ENCODE measurements around the gene MOV10L1.

MOV10L1 gene

DNA sequence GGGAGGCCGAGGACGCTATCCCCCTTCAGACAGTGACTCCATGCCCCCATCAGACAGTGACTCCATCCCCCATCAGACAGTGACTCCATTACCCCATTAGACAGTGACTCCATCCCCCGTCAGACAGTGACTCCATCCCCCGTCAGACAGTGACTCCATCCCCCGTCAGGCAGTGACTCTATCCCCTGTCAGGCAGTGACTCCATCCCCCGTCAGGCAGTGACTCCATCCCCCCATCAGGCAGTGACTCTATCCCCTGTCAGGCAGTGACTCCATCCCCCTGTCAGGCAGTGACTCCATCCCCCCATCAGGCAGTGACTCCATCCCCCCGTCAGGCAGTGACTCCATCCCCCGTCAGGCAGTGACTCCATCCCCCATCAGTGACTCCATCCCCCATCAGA lies 22.6 kb upstream of the MOV10L1 start:
- FAIRE-seq (no peak), DNase-seq (ENCODE audit: insufficient read length, low spot score) (no peak)
- TF ChIP-seq, protein P1, sequence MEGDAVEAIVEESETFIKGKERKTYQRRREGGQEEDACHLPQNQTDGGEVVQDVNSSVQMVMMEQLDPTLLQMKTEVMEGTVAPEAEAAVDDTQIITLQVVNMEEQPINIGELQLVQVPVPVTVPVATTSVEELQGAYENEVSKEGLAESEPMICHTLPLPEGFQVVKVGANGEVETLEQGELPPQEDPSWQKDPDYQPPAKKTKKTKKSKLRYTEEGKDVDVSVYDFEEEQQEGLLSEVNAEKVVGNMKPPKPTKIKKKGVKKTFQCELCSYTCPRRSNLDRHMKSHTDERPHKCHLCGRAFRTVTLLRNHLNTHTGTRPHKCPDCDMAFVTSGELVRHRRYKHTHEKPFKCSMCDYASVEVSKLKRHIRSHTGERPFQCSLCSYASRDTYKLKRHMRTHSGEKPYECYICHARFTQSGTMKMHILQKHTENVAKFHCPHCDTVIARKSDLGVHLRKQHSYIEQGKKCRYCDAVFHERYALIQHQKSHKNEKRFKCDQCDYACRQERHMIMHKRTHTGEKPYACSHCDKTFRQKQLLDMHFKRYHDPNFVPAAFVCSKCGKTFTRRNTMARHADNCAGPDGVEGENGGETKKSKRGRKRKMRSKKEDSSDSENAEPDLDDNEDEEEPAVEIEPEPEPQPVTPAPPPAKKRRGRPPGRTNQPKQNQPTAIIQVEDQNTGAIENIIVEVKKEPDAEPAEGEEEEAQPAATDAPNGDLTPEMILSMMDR (IDR thresholded peaks at IDR 0.05; ENCODE audit: insufficient read depth, missing control alignments): no peak

DNA sequence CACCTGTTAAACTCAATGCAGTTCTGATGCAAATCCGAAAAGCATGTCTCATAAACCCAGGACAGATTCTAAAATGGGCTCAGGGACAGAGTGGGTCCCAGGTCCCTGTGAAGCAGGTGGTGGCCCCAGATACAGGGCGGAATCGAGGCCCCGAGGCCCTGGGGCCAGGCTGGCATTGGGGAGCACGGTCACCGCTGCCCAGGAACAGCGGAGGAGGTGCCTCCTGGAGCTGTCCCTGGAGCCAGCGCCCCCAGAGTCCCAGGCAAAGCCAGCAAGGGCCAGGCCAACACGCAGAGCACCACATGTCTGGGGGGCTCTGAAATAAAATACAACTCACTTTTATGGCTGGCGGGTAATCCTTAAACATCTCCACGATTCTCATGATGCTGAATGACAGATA lies 21.7 kb upstream of the MOV10L1 start:
- DNase-seq (ENCODE audit: insufficient read length, low spot score) (no peak), FAIRE-seq (no peak)
- TF ChIP-seq, protein P1 (IDR thresholded peaks at IDR 0.05; ENCODE audit: insufficient read depth, missing control alignments): no peak

DNA sequence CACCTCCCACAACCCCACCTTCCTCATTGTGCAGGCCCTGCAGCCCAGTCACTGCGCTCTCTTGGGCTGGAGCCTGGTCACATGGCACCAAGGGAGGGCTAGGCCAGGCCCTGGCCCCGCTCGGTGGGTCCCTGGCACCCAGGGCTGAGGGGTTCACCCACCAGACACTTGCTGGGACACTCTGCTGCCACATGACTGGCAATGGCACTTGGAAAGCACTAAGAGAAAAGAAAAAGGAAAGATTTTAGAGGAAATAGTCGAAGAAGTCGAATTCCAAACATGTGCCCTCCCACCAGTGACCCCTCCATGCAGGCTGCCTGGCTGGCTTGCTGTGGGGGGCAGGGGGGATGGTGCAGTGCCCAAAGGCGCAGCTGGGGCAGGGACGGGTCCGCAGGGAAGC lies 19.4 kb upstream of the MOV10L1 start:
- TF ChIP-seq, protein P1 (IDR thresholded peaks at IDR 0.05; ENCODE audit: insufficient read depth, missing control alignments): no peak
- no peak for FAIRE-seq

DNA sequence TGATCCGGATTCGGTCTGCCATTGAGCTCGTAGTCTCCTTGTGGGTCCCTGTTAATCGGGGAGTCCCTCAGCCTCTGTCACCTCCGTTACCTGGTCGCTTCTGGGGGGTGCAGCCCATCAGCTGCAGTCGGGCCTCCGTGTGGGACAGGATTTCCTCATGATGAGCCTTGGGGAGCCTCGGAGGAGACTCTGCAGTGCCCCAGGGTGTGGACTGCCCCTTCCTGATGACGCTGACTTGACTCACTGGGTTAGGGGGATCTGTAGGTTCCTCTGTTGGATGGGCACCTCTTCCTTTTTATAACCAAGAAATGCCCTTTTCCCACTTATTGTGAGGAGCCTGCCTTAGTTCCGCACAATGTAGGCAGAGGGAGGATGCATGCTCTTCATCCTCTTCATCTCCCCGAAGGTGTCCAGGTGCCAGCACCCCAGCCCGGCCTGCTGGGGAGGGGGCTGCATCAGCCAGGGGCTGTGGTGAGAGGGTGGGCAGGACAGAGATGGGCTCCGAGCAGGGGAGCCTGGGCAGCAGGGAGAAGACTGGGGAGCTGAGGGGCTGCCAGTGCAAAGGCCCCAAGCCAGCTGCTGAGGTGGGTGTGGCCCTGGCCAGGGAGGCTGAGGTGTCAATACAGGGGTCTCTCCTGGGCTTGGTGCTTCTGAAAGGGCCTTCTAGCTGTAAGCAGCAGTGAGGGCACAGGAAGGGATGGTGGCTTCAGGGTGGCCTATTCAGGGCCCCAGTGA lies 18.2 kb upstream of the MOV10L1 start:
- no peak for FAIRE-seq
- DNase-seq (ENCODE audit: insufficient read length, low spot score): no peak
- TF ChIP-seq, protein P1 (IDR thresholded peaks at IDR 0.05; ENCODE audit: insufficient read depth, missing control alignments): no peak

More for the DNA sequence above, 19.4 kb upstream of the MOV10L1 start:
- DNase-seq (ENCODE audit: insufficient read length, low spot score): no peak

DNA sequence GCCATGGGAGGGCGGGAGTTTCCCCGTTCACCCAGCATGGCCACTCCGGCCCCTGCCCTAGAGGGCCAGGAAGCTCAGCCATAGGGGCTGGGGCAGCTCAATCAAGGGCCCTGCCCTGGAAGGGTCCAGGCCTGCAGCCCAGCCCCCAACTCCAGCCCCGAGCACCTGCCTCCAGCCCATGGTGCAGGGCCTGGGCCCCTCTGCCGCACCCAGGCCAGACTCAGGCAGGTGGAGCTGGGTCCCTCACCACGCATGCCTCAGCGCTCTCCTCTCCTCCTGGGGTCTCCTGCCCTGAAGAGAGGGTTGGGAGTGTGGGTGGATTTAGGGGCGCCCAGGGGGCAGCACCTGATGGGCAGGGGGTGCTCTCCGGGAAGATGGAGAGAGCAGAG lies 17.6 kb upstream of the MOV10L1 start:
- DNase-seq (ENCODE audit: insufficient read length, low spot score) (no peak), FAIRE-seq (no peak)
- TF ChIP-seq, protein P1 (IDR thresholded peaks at IDR 0.05; ENCODE audit: insufficient read depth, missing control alignments): no peak

DNA sequence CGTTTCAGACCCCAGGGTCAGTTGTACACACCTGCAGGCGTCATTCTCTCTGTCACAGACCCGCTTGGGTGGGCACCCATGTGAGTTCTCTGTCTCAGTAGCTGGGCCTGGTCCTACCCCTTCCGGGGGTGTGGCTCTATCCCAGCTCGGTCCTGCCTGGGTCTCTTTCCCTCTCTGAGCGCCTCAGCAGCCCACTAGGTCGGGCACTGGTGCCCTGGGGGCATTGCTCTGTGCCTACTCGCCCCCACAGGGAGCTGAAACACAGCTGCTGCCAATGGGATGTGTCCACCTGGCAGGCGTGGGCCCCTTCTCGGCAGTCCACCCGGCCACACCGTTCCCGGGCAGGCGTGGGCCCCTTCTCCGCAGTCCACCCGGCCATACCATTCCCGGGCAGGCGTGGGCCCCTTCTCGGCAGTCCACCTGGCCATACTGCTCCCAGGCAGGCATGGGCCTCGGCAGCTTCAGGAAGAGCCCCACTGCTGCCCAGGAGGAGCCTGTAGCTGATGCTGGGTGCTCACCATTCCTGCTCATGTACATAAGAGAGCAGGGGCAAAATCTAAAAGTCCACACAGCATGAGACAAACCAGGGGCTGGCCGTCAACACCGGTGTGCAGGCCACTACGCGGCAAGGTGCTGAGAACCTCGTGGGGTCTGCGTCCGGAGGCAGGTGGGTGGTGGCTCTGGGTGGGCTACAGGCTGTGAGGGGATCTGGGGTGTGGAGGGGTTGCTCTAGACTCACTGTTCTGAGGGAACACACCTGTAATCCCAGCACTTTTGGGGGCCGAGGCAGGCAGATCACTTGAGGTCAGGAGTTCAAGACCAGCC lies 16.9 kb upstream of the MOV10L1 start:
- no peak for FAIRE-seq
- TF ChIP-seq, protein P1 (IDR thresholded peaks at IDR 0.05; ENCODE audit: insufficient read depth, missing control alignments): no peak
- DNase-seq (ENCODE audit: insufficient read length, low spot score): no peak

DNA sequence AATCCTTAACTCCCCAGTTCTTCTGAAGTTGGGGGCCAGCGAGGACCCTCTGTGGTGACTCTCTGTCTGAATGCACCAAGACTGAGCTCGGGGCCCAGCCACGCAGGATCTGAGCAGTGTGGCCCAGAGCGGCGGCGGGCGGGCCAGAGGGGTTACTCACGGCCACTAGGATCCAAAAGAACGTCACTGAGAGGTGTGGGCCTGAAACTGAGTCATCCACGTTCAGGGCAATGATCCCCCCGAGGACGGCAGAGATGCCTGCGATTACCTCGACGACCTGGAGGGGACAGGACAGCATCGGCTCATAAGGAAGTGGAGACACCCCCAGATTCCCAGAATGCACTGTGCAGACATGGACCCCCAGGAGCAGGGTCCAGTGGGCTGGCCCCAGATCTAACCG lies 15.8 kb upstream of the MOV10L1 start:
- no peak for FAIRE-seq
- TF ChIP-seq, protein P1 (IDR thresholded peaks at IDR 0.05; ENCODE audit: insufficient read depth, missing control alignments): no peak

More for the DNA sequence above, 15.8 kb upstream of the MOV10L1 start:
- no peak for DNase-seq (ENCODE audit: insufficient read length, low spot score)

All from D721Med (cell line).